Astrocyte (in vitro differentiated cells and primary cell): ENCODE data around the gene AIFM3. TPM values are rescaled to one million over a fixed set of nuclear protein-coding genes. Genes with fewer than 3 reads are reported as not detected.

Experiments used
- DNase-seq: peaks from one replicate; pipeline ENCODE4 v3.0.0-alpha.2; 2010; ENCODE audit warnings: low read depth
- FAIRE-seq: peaks from 2 replicates; lab custom pipeline; 2011; peaks lifted over from hg19 to GRCh38; lab: Jason Lieb, UNC
- H2AFZ ChIP-seq: 2 replicates; pipeline ENCODE4 v1.6.0; 2012; ENCODE audit warnings: low read depth, low read length, inconsistent platforms
- H3K27ac ChIP-seq: 2 replicates; pipeline ENCODE4 v1.5.1; 2011; ENCODE audit warnings: low read depth, low read length, inconsistent platforms
- H3K27me3 ChIP-seq: 2 replicates; pipeline ENCODE4 v1.6.0; 2011; ENCODE audit warnings: low read length, inconsistent platforms; ENCODE audit not compliant: insufficient read depth
- H3K36me3 ChIP-seq: 2 replicates; pipeline ENCODE4 v1.5.1; 2011; ENCODE audit warnings: low read length, inconsistent platforms; ENCODE audit not compliant: insufficient read depth
- H3K4me1 ChIP-seq: 2 replicates; pipeline ENCODE4 v1.5.1; 2011; ENCODE audit warnings: low read length, inconsistent platforms; ENCODE audit not compliant: insufficient read depth
- H3K4me2 ChIP-seq: 2 replicates; pipeline ENCODE4 v1.6.0; 2012; ENCODE audit warnings: low read length, inconsistent platforms
- H3K4me3 ChIP-seq: 2 replicates; pipeline ENCODE4 v1.5.1; 2011; ENCODE audit warnings: low read depth, mild to moderate bottlenecking, low read length, inconsistent platforms; ENCODE audit not compliant: insufficient read depth
- H3K79me2 ChIP-seq: 2 replicates; pipeline ENCODE4 v1.6.0; 2012; ENCODE audit warnings: mild to moderate bottlenecking, low read length, inconsistent platforms; ENCODE audit not compliant: insufficient read depth
- H3K9ac ChIP-seq: 2 replicates; pipeline ENCODE4 v1.6.0; 2012; ENCODE audit warnings: mild to moderate bottlenecking, low read length, inconsistent platforms
- H3K9me3 ChIP-seq: 2 replicates; pipeline ENCODE4 v1.5.1; 2012; ENCODE audit warnings: low read depth, mild to moderate bottlenecking, low read length, inconsistent platforms; ENCODE audit not compliant: insufficient read depth
- H4K20me1 ChIP-seq: 2 replicates; pipeline ENCODE4 v1.6.0; 2012; ENCODE audit warnings: low read length, inconsistent platforms; ENCODE audit not compliant: insufficient read depth
- H3K27ac Mint-ChIP-seq: one replicate; pipeline ENCODE4 v1.8.0; 2021; ENCODE audit warnings: mild to moderate bottlenecking, mixed read lengths; ENCODE audit not compliant: unreplicated experiment
- H3K27me3 Mint-ChIP-seq: one replicate; pipeline ENCODE4 v1.8.0; 2021; ENCODE audit warnings: low read depth, mixed read lengths; ENCODE audit not compliant: unreplicated experiment
- H3K36me3 Mint-ChIP-seq: one replicate; pipeline ENCODE4 v1.8.0; 2021; ENCODE audit warnings: low read depth, mixed read lengths; ENCODE audit not compliant: unreplicated experiment
- H3K4me1 Mint-ChIP-seq: one replicate; pipeline ENCODE4 v1.8.0; 2021; ENCODE audit warnings: low read depth, mixed read lengths; ENCODE audit not compliant: unreplicated experiment
- H3K4me3 Mint-ChIP-seq: one replicate; pipeline ENCODE4 v1.8.0; 2021; ENCODE audit warnings: mild to moderate bottlenecking, moderate library complexity, mixed read lengths; ENCODE audit not compliant: unreplicated experiment
- H3K9me3 Mint-ChIP-seq: one replicate; pipeline ENCODE4 v1.8.0; 2021; ENCODE audit warnings: mild to moderate bottlenecking, mixed read lengths; ENCODE audit not compliant: unreplicated experiment
- CTCF ChIP-seq: IDR thresholded peaks from 2 replicates; pipeline ENCODE4 v1.5.1; 2011; ENCODE audit warnings: low read depth, mild to moderate bottlenecking, inconsistent platforms, low read length, moderate library complexity; ENCODE audit not compliant: insufficient read depth
- EZH2 ChIP-seq: IDR thresholded peaks from 2 replicates; pipeline ENCODE4 v1.6.1; 2012; ENCODE audit warnings: mild to moderate bottlenecking, low read length, inconsistent platforms; ENCODE audit not compliant: insufficient read depth
- total RNA-seq: library from RNA; stranded (reverse); gene quantifications from 2 replicates; pipeline ENCODE4 v1.2.1, GENCODE V29; 2021

AIFM3 gene
- total RNA-seq, 1 donor from 2014 or later, result 0.48 TPM

GRCh38 chr22:21012446-21013407 lies 45.7 kb downstream of the AIFM3 start:
- H3K27me3 Mint-ChIP-seq, result peaks cover 14% of the 10 kb centered on the region
- no peak for DNase-seq

GRCh38 chr22:21013657-21014201 lies 46.7 kb downstream of the AIFM3 start:
- Mint-ChIP-seq H3K9me3 (peaks cover under 1% of the 10 kb centered on the region), H3K4me1 (peaks cover 8% of the 10 kb centered on the region), H3K36me3 (peaks cover 3% of the 10 kb centered on the region), H3K27ac (no peak overlapping the region), H3K27me3 (peaks cover 15% of the 10 kb centered on the region), H3K4me3 (peak overlapping the region; percentile 88)
- Histone ChIP-seq H3K4me1 (peaks cover 21% of the 10 kb centered on the region), H3K79me2 (no peaks in the 10 kb centered on the region), H2AFZ (peak overlapping the region; percentile 86), H3K9ac (peak overlapping the region; percentile 69), H4K20me1 (no peaks in the 10 kb centered on the region), H3K4me3 (peak overlapping the region; percentile 57), H3K4me2 (peak overlapping the region; percentile 88), H3K9me3 (no peaks in the 10 kb centered on the region), H3K36me3 (no peaks in the 10 kb centered on the region), H3K27ac (peak overlapping the region; percentile 10), H3K27me3 (no peaks in the 10 kb centered on the region)
- no peak for DNase-seq
- no peak for TF ChIP-seq CTCF
- TF ChIP-seq EZH2, result no peak
- FAIRE-seq, result no peak

More at GRCh38 chr22:21012446-21013407, 45.7 kb downstream of the AIFM3 start:
- peaks cover 21% of the 10 kb centered on the region for H3K4me1 ChIP-seq
- TF ChIP-seq EZH2 (no peak), CTCF (no peak)
- H3K4me2 ChIP-seq, result no peak overlapping the region
- no peaks in the 10 kb centered on the region for H4K20me1 ChIP-seq
- FAIRE-seq, result no peak
- H3K79me2 ChIP-seq, result no peaks in the 10 kb centered on the region
- Mint-ChIP-seq H3K4me1 (peaks cover 8% of the 10 kb centered on the region), H3K27ac (no peak overlapping the region), H3K9me3 (no peaks in the 10 kb centered on the region), H3K36me3 (peaks cover 3% of the 10 kb centered on the region), H3K4me3 (peak overlapping the region; percentile 78)
- H3K27me3 ChIP-seq, result no peaks in the 10 kb centered on the region
- no peaks in the 10 kb centered on the region for H3K36me3 ChIP-seq
- no peak overlapping the region for H2AFZ ChIP-seq
- H3K4me3 ChIP-seq, result no peak overlapping the region
- no peak overlapping the region for H3K9ac ChIP-seq
- no peak overlapping the region for H3K27ac ChIP-seq
- no peaks in the 10 kb centered on the region for H3K9me3 ChIP-seq
